Liver (tissue), 3 donors: ENCODE measurements around the gene CHN2.

ENCODE experiments used
- GABPA ChIP-seq, 2 donors: IDR thresholded peaks in 1 of 2; conservative IDR thresholded peaks in 1 of 2; 2 replicates each; pipeline ENCODE4 v1.6.1; 2016; ENCODE audit warnings: antibody characterized with exemption in 2 of 2, mild to moderate bottlenecking in 1 of 2, moderate library complexity in 1 of 2
- JUND ChIP-seq, 2 donors: IDR thresholded peaks; 2 replicates each; pipeline ENCODE4 v1.6.1; 2016; ENCODE audit warnings: antibody characterized with exemption in 2 of 2
- RAD21 ChIP-seq, 2 donors: IDR thresholded peaks; 2 replicates each; pipeline ENCODE4 v1.6.1; 2016; ENCODE audit warnings: antibody characterized with exemption in 2 of 2, mild to moderate bottlenecking in 2 of 2
- SP1 ChIP-seq: IDR thresholded peaks from 2 replicates; pipeline ENCODE4 v1.6.1; 2018; ENCODE audit warnings: antibody characterized with exemption, mild to moderate bottlenecking
- YY1 ChIP-seq: IDR thresholded peaks from 2 replicates; pipeline ENCODE4 v1.6.1; 2016; ENCODE audit warnings: antibody characterized with exemption, mild to moderate bottlenecking
- TF ChIP-seq, protein P1 (sequence below): fragments of 150-350 bp; IDR thresholded peaks from 2 replicates; pipeline ENCODE4 v1.5.1; 2017; ENCODE audit warnings: improper control_type of control experiment, low read depth, low read length; ENCODE audit not compliant: missing input control
- TF ChIP-seq, protein P2 (sequence below): IDR thresholded peaks from 2 replicates; pipeline ENCODE4 v1.6.1; 2016; ENCODE audit warnings: antibody characterized with exemption
- TF ChIP-seq, protein P3 (sequence below): IDR thresholded peaks from 2 replicates; pipeline ENCODE4 v1.6.1; 2016; ENCODE audit warnings: antibody characterized with exemption
- TF ChIP-seq, protein P4 (sequence below): IDR thresholded peaks from 2 replicates; pipeline ENCODE4 v1.6.1; 2016; ENCODE audit warnings: antibody characterized with exemption, mild to moderate bottlenecking
- donor health status: healthy.
- donor health status: healthy.

DNA sequence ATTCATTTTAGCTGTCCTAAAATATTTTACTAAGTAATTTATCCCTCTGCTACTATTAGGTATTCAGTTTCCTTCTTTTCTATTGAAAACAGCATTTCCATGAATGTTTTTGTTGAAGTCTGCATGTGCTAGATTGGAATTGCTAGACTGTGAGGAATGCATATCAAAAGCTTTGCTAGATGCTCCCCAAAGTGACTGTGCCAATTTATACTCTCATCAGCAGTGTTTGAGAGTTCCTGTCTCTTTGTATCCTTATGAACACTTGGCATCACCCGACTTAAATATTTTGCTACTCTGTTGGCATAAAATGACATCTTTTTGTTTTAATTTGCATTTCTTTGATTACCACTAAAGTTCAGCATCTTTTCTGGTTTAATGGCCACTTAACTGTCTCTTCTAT is 324.0 kb downstream of the CHN2 start:
- TF ChIP-seq, protein P1, sequence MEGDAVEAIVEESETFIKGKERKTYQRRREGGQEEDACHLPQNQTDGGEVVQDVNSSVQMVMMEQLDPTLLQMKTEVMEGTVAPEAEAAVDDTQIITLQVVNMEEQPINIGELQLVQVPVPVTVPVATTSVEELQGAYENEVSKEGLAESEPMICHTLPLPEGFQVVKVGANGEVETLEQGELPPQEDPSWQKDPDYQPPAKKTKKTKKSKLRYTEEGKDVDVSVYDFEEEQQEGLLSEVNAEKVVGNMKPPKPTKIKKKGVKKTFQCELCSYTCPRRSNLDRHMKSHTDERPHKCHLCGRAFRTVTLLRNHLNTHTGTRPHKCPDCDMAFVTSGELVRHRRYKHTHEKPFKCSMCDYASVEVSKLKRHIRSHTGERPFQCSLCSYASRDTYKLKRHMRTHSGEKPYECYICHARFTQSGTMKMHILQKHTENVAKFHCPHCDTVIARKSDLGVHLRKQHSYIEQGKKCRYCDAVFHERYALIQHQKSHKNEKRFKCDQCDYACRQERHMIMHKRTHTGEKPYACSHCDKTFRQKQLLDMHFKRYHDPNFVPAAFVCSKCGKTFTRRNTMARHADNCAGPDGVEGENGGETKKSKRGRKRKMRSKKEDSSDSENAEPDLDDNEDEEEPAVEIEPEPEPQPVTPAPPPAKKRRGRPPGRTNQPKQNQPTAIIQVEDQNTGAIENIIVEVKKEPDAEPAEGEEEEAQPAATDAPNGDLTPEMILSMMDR: no peak
- TF ChIP-seq RAD21 (IDR thresholded peaks at IDR 0.05) (no peak), JUND (IDR thresholded peaks at IDR 0.05) (no peak), SP1 (no peak), YY1 (no peak), GABPA (IDR thresholded peaks at IDR 0.05 in 1 of 2, conservative IDR thresholded peaks at IDR 0.05 in 1 of 2) (no peak)
- TF ChIP-seq, protein P2, sequence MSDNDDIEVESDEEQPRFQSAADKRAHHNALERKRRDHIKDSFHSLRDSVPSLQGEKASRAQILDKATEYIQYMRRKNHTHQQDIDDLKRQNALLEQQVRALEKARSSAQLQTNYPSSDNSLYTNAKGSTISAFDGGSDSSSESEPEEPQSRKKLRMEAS: no peak
- TF ChIP-seq, protein P3, sequence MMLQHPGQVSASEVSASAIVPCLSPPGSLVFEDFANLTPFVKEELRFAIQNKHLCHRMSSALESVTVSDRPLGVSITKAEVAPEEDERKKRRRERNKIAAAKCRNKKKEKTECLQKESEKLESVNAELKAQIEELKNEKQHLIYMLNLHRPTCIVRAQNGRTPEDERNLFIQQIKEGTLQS: no peak
- TF ChIP-seq, protein P4, sequence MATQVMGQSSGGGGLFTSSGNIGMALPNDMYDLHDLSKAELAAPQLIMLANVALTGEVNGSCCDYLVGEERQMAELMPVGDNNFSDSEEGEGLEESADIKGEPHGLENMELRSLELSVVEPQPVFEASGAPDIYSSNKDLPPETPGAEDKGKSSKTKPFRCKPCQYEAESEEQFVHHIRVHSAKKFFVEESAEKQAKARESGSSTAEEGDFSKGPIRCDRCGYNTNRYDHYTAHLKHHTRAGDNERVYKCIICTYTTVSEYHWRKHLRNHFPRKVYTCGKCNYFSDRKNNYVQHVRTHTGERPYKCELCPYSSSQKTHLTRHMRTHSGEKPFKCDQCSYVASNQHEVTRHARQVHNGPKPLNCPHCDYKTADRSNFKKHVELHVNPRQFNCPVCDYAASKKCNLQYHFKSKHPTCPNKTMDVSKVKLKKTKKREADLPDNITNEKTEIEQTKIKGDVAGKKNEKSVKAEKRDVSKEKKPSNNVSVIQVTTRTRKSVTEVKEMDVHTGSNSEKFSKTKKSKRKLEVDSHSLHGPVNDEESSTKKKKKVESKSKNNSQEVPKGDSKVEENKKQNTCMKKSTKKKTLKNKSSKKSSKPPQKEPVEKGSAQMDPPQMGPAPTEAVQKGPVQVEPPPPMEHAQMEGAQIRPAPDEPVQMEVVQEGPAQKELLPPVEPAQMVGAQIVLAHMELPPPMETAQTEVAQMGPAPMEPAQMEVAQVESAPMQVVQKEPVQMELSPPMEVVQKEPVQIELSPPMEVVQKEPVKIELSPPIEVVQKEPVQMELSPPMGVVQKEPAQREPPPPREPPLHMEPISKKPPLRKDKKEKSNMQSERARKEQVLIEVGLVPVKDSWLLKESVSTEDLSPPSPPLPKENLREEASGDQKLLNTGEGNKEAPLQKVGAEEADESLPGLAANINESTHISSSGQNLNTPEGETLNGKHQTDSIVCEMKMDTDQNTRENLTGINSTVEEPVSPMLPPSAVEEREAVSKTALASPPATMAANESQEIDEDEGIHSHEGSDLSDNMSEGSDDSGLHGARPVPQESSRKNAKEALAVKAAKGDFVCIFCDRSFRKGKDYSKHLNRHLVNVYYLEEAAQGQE: no peak
